Measurements from ENCODE around the gene CNEP1R1. TPM values are rescaled to one million over a fixed set of nuclear protein-coding genes. Genes with fewer than 3 reads are reported as not detected.

CNEP1R1 gene
- total RNA-seq, 1 experiment from 2014 or later, result 15.6 TPM

GRCh38 chr16:50065241-50065623, 40.2 kb downstream of the CNEP1R1 start:
- H3K4me3 ChIP-seq (ENCODE audit: insufficient read depth, low read depth, low read length), result no peak overlapping the region
- H3K27me3 ChIP-seq (ENCODE audit: control insufficient read depth, insufficient read depth, low read length), result no peaks in the 10 kb centered on the region
- DNase-seq, result no peak
- peaks cover 6% of the 10 kb centered on the region for H3K36me3 ChIP-seq (replicated peaks; ENCODE audit: control insufficient read depth, insufficient read depth, low read length)

- H3K4me3 ChIP-seq (ENCODE audit: insufficient read depth, low read depth, low read length), result peak within 1 kb of the TSS; percentile 99
- DNase-seq, result peak; percentile 97
- H3K27me3 ChIP-seq (ENCODE audit: control insufficient read depth, insufficient read depth, low read length), result no peaks in the 10 kb centered on the region
- peaks cover 9% of the 10 kb centered on the region for H3K36me3 ChIP-seq (replicated peaks; ENCODE audit: control insufficient read depth, insufficient read depth, low read length)
Measured at GRCh38 chr16:50065624-50066481, 40.8 kb downstream of the CNEP1R1 start, which contains the start of gene HEATR3. Gene HEATR3, plus strand, starts transcription at chr16:50065970. Its CDS starts 162 bp downstream, at chr16:50066132.

DNA sequence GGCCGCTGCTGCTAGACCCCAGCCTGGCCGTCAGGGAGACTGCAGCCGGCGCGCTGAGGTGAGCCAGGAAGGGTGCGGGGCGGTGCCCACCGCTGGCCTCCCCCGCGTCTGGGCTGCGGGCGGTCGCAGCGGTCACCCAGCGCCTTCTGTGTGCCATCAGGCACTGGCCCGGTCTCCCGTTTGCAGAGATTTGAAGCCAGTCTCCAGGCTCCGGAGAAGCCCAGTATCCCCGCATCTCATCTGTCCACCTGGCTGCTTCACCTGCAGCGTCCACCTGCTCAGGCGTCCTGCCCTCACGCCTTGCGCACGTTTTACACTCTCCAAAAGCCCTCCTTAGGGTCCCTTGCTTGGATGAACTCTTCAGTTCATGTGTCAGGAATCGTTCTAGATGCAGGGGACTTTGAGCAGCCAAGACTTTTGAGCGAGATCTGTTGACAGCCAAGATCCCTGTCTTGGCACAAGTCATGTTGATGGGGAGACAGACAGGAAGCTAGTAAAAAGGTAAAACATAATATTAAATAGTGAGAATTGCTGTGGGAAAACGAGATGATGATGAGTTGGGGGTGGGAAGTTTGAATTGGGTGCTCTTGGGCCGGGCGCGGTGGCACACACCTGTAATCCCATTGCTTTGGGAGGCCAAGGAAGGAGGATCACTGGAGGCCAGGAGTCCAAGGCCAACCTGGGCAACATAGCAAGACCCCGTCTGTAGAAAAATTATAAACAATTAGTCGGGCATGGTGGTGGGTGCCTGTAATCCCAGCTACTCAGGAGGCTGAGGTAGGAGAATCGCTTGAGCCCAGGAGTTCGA, 41.7 kb downstream of the CNEP1R1 start:
- no peaks in the 10 kb centered on the region for H3K27me3 ChIP-seq (ENCODE audit: control insufficient read depth, insufficient read depth, low read length)
- peaks cover 10% of the 10 kb centered on the region for H3K36me3 ChIP-seq (replicated peaks; ENCODE audit: control insufficient read depth, insufficient read depth, low read length)
- peak overlapping the region; percentile 99 for H3K4me3 ChIP-seq (ENCODE audit: insufficient read depth, low read depth, low read length)
- no peak for DNase-seq

DNA sequence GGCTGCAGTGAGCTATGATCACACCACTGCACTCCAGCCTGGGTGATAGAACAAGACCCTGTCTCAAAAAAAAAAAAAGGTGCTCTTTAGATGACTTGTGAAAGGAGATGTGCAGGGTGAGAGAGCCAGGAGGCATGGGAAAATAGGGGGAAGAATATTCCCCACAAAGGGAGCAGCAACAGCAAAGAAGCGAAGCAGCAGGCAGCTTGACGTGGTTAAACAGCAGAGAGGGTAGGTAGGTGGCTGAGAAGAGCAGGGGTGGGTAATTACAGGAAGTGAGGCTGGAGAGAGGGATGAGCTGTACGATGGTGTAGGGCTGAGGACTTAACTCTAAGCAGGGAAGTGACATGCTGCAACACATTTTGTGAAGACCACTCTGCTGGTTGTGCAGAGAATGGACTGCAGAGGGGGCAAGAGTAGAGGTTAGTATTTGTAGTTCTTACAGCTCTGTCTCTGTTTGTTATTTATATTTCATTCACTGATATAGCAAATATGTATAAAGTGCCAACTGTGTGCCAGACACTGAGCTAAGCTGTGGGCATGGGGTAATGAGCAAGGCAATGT, 42.3 kb downstream of the CNEP1R1 start:
- Histone ChIP-seq H3K27me3 (ENCODE audit: control insufficient read depth, insufficient read depth, low read length) (no peaks in the 10 kb centered on the region), H3K36me3 (replicated peaks; ENCODE audit: control insufficient read depth, insufficient read depth, low read length) (peaks cover 10% of the 10 kb centered on the region), H3K4me3 (ENCODE audit: insufficient read depth, low read depth, low read length) (no peak overlapping the region)
- DNase-seq, result peak; percentile 41

DNA sequence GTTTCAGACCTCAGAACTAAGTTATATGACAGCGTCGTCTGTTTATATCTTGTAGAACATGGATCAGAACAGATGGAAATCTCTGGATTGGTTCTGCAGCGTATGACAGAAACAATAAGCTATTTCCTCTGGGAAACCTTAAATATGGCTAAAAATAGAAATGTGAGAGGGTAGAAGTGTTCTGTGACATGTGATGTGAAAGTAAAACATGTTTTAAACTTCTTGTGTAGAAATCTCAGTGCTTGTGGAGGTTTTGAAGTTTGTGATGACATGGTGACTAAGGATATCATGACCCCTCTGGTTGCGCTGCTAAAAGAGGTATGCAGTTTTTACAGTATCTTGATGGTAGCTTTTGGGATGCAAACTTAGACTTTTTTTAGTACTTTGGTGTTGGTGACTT, 43.5 kb downstream of the CNEP1R1 start:
- no peak for DNase-seq
- Histone ChIP-seq H3K36me3 (replicated peaks; ENCODE audit: control insufficient read depth, insufficient read depth, low read length) (peaks cover 11% of the 10 kb centered on the region), H3K27me3 (ENCODE audit: control insufficient read depth, insufficient read depth, low read length) (no peaks in the 10 kb centered on the region), H3K4me3 (ENCODE audit: insufficient read depth, low read depth, low read length) (no peak overlapping the region)

GRCh38 chr16:50069060-50069459, 44.0 kb downstream of the CNEP1R1 start:
- no peak overlapping the region for H3K4me3 ChIP-seq (ENCODE audit: insufficient read depth, low read depth, low read length)
- no peaks in the 10 kb centered on the region for H3K27me3 ChIP-seq (ENCODE audit: control insufficient read depth, insufficient read depth, low read length)
- peaks cover 11% of the 10 kb centered on the region for H3K36me3 ChIP-seq (replicated peaks; ENCODE audit: control insufficient read depth, insufficient read depth, low read length)
- DNase-seq, result no peak

DNA sequence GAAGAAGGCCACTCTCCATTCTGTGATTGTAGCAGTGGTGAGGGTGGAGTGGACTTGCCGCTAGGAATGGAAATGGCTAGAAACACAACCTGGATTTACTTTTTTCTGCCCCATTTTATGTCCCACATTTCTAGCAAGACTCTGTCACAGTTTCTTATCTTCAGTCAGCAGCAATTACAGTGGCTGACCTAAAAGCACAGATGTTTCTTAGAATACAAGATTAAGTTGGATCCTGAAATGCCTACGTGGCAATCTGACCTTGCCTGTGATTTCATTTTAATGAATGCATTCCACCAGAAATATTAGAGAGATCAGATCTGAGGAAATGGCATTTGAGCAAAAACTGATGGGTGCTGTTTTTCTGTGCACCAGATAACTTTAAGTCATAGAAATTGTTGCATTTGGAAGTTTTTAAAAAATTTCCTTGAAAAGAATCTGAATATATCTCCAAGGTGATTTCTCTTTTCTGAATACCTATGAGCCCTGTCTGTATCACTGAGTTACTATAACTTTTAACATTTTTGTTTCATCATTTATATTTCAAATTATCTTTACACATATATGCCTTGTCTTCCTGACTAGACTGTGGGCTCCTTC, 46.1 kb downstream of the CNEP1R1 start:
- Histone ChIP-seq H3K36me3 (replicated peaks; ENCODE audit: control insufficient read depth, insufficient read depth, low read length) (peaks cover 13% of the 10 kb centered on the region), H3K4me3 (ENCODE audit: insufficient read depth, low read depth, low read length) (no peak overlapping the region), H3K27me3 (ENCODE audit: control insufficient read depth, insufficient read depth, low read length) (no peaks in the 10 kb centered on the region)
- DNase-seq, result no peak

- Histone ChIP-seq H3K27me3 (ENCODE audit: control insufficient read depth, insufficient read depth, low read length) (no peaks in the 10 kb centered on the region), H3K36me3 (replicated peaks; ENCODE audit: control insufficient read depth, insufficient read depth, low read length) (peaks cover 13% of the 10 kb centered on the region), H3K4me3 (ENCODE audit: insufficient read depth, low read depth, low read length) (no peak overlapping the region)
- DNase-seq, result no peak
Measured at GRCh38 chr16:50072730-50073129, 47.7 kb downstream of the CNEP1R1 start.

GRCh38 chr16:50079397-50080140, 54.5 kb downstream of the CNEP1R1 start:
- no peak for DNase-seq
- no peak overlapping the region for H3K4me3 ChIP-seq (ENCODE audit: insufficient read depth, low read depth, low read length)
- no peaks in the 10 kb centered on the region for H3K27me3 ChIP-seq (ENCODE audit: control insufficient read depth, insufficient read depth, low read length)
- H3K36me3 ChIP-seq (replicated peaks; ENCODE audit: control insufficient read depth, insufficient read depth, low read length), result peaks cover 14% of the 10 kb centered on the region

GRCh38 chr16:50081428-50082018, 56.5 kb downstream of the CNEP1R1 start:
- Histone ChIP-seq H3K36me3 (replicated peaks; ENCODE audit: control insufficient read depth, insufficient read depth, low read length) (peaks cover 15% of the 10 kb centered on the region), H3K27me3 (ENCODE audit: control insufficient read depth, insufficient read depth, low read length) (no peaks in the 10 kb centered on the region), H3K4me3 (ENCODE audit: insufficient read depth, low read depth, low read length) (no peak overlapping the region)
- DNase-seq, result no peak

- H3K27me3 ChIP-seq (ENCODE audit: control insufficient read depth, insufficient read depth, low read length), result no peaks in the 10 kb centered on the region
- H3K36me3 ChIP-seq (replicated peaks; ENCODE audit: control insufficient read depth, insufficient read depth, low read length), result peaks cover 16% of the 10 kb centered on the region
- no peak overlapping the region for H3K4me3 ChIP-seq (ENCODE audit: insufficient read depth, low read depth, low read length)
- DNase-seq, result no peak
Measured at GRCh38 chr16:50083996-50084395, 59.0 kb downstream of the CNEP1R1 start.

GRCh38 chr16:50086176-50086575, 61.2 kb downstream of the CNEP1R1 start:
- DNase-seq, result no peak
- Histone ChIP-seq H3K4me3 (ENCODE audit: insufficient read depth, low read depth, low read length) (no peak overlapping the region), H3K36me3 (replicated peaks; ENCODE audit: control insufficient read depth, insufficient read depth, low read length) (peaks cover 13% of the 10 kb centered on the region), H3K27me3 (ENCODE audit: control insufficient read depth, insufficient read depth, low read length) (no peaks in the 10 kb centered on the region)
